ENCODE data around the gene SMIM34. TPM values are rescaled to one million over a fixed set of nuclear protein-coding genes. Genes with fewer than 3 reads are reported as not detected.

The SMIM34 gene, protein sequence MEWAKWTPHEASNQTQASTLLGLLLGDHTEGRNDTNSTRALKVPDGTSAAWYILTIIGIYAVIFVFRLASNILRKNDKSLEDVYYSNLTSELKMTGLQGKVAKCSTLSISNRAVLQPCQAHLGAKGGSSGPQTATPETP
- not detected in 5 replicates for total RNA-seq (2022; extraction: Qiagen RNA extraction; ENCODE audit: low read depth)

GRCh38 chr21:34423805-34424204 is at the start of gene SMIM34:
Gene SMIM34 (minus strand): TSS chr21:34423951. CDS start chr21:34423839, 112 bp downstream.

GRCh38 chr21:34374940-34375618 is 48.7 kb downstream of the SMIM34 start, which contains the start of gene SMIM11:
Gene SMIM11 (plus strand): TSS chr21:34375507. CDS start chr21:34379505, 3,998 bp downstream.

Other genes starting within 250 kb of the SMIM34 start
- not detected in 5 replicates for gene KCNE2, start 59.9 kb downstream of the SMIM34 start, total RNA-seq (2022; extraction: Qiagen RNA extraction; ENCODE audit: low read depth)
- 1.7 to 24.3 TPM (median 13.0 TPM) in 5 replicates for gene SMIM11, start 48.4 kb downstream of the SMIM34 start, total RNA-seq (2022; extraction: Qiagen RNA extraction; ENCODE audit: low read depth)
- 0.05 to 0.09 TPM in 2 of 5 replicates, not detected in the others for gene KCNE1, start 88.3 kb upstream of the SMIM34 start, total RNA-seq (2022; extraction: Qiagen RNA extraction; ENCODE audit: low read depth)
- gene RCAN1, start 191.2 kb upstream of the SMIM34 start, total RNA-seq (2022; extraction: Qiagen RNA extraction; ENCODE audit: low read depth), result 8.5 to 10.4 TPM (median 9.6 TPM) in 5 replicates
- gene CLIC6, start 245.0 kb upstream of the SMIM34 start, total RNA-seq (2022; extraction: Qiagen RNA extraction; ENCODE audit: low read depth), result 0.05 to 0.08 TPM (median 0.07 TPM) in 5 replicates

Measured in A549 treated with DMSO at 1 μM for 4 hours (cell line).